Neural cell (in vitro differentiated cells): ENCODE results near the gene RIMS1. TPM values are rescaled to one million over a fixed set of nuclear protein-coding genes. Genes with fewer than 3 reads are reported as not detected.

Experiments
- H2AFZ ChIP-seq: fragments of 200-600, 300-800 bp; sonication (generic), shearing (Covaris generic); 2 replicates; pipeline ENCODE4 v1.6.0; 2014; ENCODE audit warnings: low read depth, mild to moderate bottlenecking, antibody characterized with exemption, low read length, moderate library complexity
- H3F3A ChIP-seq: fragments of 200-600 bp; shearing (Covaris generic); 2 replicates; pipeline ENCODE4 v1.6.1; 2016; ENCODE audit warnings: mild to moderate bottlenecking, moderate library complexity, mixed read lengths, antibody characterized with exemption, low read length; ENCODE audit not compliant: insufficient read depth, poor library complexity, severe bottlenecking
- H3K27ac ChIP-seq: fragments of 200-600, 300-800 bp; sonication (generic), shearing (Covaris generic); 2 replicates; pipeline ENCODE4 v1.5.1; 2014; ENCODE audit warnings: mild to moderate bottlenecking, low read length, moderate library complexity
- H3K27me3 ChIP-seq: fragments of 300-800, 200-600 bp; sonication (generic), shearing (Covaris generic); 2 replicates; pipeline ENCODE4 v1.6.0; 2014; ENCODE audit warnings: mild to moderate bottlenecking, low read depth, low read length, moderate library complexity; ENCODE audit not compliant: insufficient read depth
- H3K36me3 ChIP-seq: fragments of 300-800, 200-600 bp; sonication (generic), shearing (Covaris generic); 2 replicates; pipeline ENCODE4 v1.5.1; 2014; ENCODE audit warnings: mild to moderate bottlenecking, antibody characterized with exemption, low read length, moderate library complexity; ENCODE audit not compliant: insufficient read depth
- H3K4me2 ChIP-seq: fragments of 300-800, 200-600 bp; sonication (generic), shearing (Covaris generic); 2 replicates; pipeline ENCODE4 v1.6.0; 2014; ENCODE audit warnings: mild to moderate bottlenecking, low read length
- H3K4me3 ChIP-seq: fragments of 300-800, 200-600 bp; sonication (generic), shearing (Covaris generic); 2 replicates; pipeline ENCODE4 v1.5.1; 2014; ENCODE audit warnings: mild to moderate bottlenecking, low read length, moderate library complexity
- H3K79me2 ChIP-seq: fragments of 200-600 bp; shearing (Covaris generic); replicated peaks from 2 replicates; pipeline ENCODE4 v1.6.0; 2014; ENCODE audit warnings: mild to moderate bottlenecking, low read length, moderate library complexity; ENCODE audit not compliant: insufficient read depth
- H3K9ac ChIP-seq: fragments of 300-800, 200-600 bp; sonication (generic), shearing (Covaris generic); 2 replicates; pipeline ENCODE4 v1.6.1; 2016; ENCODE audit warnings: mild to moderate bottlenecking, low read length, mixed read lengths
- H3K9me2 ChIP-seq: fragments of 200-600 bp; shearing (Covaris generic); 2 replicates; pipeline ENCODE4 v1.6.1; 2016; ENCODE audit warnings: mild to moderate bottlenecking, low read length, mixed read lengths; ENCODE audit not compliant: insufficient read depth
- H3K9me3 ChIP-seq: fragments of 200-600, 300-800 bp; sonication (generic), shearing (Covaris generic); 2 replicates; pipeline ENCODE4 v1.6.1; 2016; ENCODE audit warnings: mild to moderate bottlenecking, mixed run types, low read length, moderate library complexity, mixed read lengths
- H4K20me1 ChIP-seq: fragments of 200-600 bp; shearing (Covaris generic); 2 replicates; pipeline ENCODE4 v1.6.1; 2016; ENCODE audit warnings: mild to moderate bottlenecking, mixed run types; ENCODE audit not compliant: insufficient read depth
- EP300 ChIP-seq: fragments of 450-650 bp; conservative IDR thresholded peaks from 2 replicates; pipeline ENCODE4 v1.6.1; 2014; ENCODE audit warnings: antibody characterized with exemption, mild to moderate bottlenecking, moderate library complexity; ENCODE audit not compliant: poor library complexity, severe bottlenecking
- EZH2 ChIP-seq: fragments of 200-600, 300-800 bp; shearing (Covaris generic), sonication (generic); IDR thresholded peaks from 2 replicates; pipeline ENCODE4 v1.6.1; 2014; ENCODE audit warnings: antibody characterized with exemption, low read length, borderline replicate concordance, mild to moderate bottlenecking; ENCODE audit not compliant: insufficient read depth, poor library complexity, severe bottlenecking
- MXI1 ChIP-seq: fragments of 450-650 bp; conservative IDR thresholded peaks from 2 replicates; pipeline ENCODE4 v1.6.1; 2014; ENCODE audit warnings: antibody characterized with exemption, mild to moderate bottlenecking; ENCODE audit not compliant: poor library complexity, severe bottlenecking
- POLR2AphosphoS5 ChIP-seq: IDR thresholded peaks from 2 replicates; pipeline ENCODE4 v1.6.1; 2012
- RAD21 ChIP-seq: fragments of 450-650 bp; conservative IDR thresholded peaks from 2 replicates; pipeline ENCODE4 v1.6.1; 2014; ENCODE audit warnings: antibody characterized with exemption, mild to moderate bottlenecking, moderate library complexity
- SMC3 ChIP-seq: fragments of 450-650 bp; conservative IDR thresholded peaks from 2 replicates; pipeline ENCODE4 v1.6.1; 2014; ENCODE audit warnings: antibody characterized with exemption, mild to moderate bottlenecking, moderate library complexity; ENCODE audit not compliant: poor library complexity
- TAF1 ChIP-seq: IDR thresholded peaks from 2 replicates; pipeline ENCODE4 v1.6.1; 2012; ENCODE audit warnings: low read depth
- polyA plus RNA-seq: library from polyadenylated mRNA; depleted of rRNA; stranded (reverse); fragments of >200 nt; gene quantifications from 2 replicates; pipeline ENCODE4 v1.2.3, GENCODE V29; 2014
- TF ChIP-seq, protein P1 (sequence below): IDR thresholded peaks from 2 replicates; pipeline ENCODE4 v1.6.1; 2012; ENCODE audit warnings: borderline replicate concordance
- TF ChIP-seq, protein P2 (sequence below): fragments of 450-650 bp; IDR thresholded peaks from 2 replicates; pipeline ENCODE4 v1.5.1; 2014; ENCODE audit warnings: antibody characterized with exemption, mild to moderate bottlenecking, moderate library complexity; ENCODE audit not compliant: poor library complexity, severe bottlenecking

Gene RIMS1
- polyA plus RNA-seq, 1 donor from 2014 or later = 17.8 TPM

DNA sequence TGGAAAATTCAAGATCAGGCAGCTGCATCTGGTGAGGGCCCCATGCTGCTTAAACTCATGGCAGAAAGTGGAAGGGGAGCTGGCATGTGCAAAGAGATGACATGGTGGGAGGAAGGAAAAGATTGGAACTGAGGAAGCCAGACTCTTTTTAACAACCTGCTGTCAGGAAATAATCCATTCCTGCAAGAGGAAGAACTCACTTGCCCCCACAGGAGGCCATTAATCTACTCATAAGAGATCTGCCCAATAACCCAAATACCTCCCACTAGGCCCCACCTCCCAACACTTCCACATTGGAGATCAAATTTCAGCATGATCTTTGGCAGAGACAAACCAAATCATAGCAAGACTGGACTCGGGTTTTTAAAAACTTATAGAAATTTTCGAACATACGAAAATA lies 535.0 kb downstream of the RIMS1 start:
- Histone ChIP-seq H2AFZ (no peak overlapping the region), H3K36me3 (no peaks in the 10 kb centered on the region), H3K9me3 (no peaks in the 10 kb centered on the region), H3K9me2 (no peaks in the 10 kb centered on the region), H4K20me1 (no peaks in the 10 kb centered on the region), H3K27ac (no peak overlapping the region), H3K79me2 (no peaks in the 10 kb centered on the region), H3F3A (no peaks in the 10 kb centered on the region), H3K4me3 (no peak overlapping the region), H3K4me2 (no peak overlapping the region), H3K9ac (no peak overlapping the region), H3K27me3 (no peaks in the 10 kb centered on the region)
- TF ChIP-seq MXI1 (no peak), SMC3 (no peak), RAD21 (no peak), POLR2AphosphoS5 (no peak), EZH2 (no peak), TAF1 (no peak), EP300 (no peak)
- TF ChIP-seq, protein P1, sequence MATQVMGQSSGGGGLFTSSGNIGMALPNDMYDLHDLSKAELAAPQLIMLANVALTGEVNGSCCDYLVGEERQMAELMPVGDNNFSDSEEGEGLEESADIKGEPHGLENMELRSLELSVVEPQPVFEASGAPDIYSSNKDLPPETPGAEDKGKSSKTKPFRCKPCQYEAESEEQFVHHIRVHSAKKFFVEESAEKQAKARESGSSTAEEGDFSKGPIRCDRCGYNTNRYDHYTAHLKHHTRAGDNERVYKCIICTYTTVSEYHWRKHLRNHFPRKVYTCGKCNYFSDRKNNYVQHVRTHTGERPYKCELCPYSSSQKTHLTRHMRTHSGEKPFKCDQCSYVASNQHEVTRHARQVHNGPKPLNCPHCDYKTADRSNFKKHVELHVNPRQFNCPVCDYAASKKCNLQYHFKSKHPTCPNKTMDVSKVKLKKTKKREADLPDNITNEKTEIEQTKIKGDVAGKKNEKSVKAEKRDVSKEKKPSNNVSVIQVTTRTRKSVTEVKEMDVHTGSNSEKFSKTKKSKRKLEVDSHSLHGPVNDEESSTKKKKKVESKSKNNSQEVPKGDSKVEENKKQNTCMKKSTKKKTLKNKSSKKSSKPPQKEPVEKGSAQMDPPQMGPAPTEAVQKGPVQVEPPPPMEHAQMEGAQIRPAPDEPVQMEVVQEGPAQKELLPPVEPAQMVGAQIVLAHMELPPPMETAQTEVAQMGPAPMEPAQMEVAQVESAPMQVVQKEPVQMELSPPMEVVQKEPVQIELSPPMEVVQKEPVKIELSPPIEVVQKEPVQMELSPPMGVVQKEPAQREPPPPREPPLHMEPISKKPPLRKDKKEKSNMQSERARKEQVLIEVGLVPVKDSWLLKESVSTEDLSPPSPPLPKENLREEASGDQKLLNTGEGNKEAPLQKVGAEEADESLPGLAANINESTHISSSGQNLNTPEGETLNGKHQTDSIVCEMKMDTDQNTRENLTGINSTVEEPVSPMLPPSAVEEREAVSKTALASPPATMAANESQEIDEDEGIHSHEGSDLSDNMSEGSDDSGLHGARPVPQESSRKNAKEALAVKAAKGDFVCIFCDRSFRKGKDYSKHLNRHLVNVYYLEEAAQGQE = no peak
- TF ChIP-seq, protein P2, sequence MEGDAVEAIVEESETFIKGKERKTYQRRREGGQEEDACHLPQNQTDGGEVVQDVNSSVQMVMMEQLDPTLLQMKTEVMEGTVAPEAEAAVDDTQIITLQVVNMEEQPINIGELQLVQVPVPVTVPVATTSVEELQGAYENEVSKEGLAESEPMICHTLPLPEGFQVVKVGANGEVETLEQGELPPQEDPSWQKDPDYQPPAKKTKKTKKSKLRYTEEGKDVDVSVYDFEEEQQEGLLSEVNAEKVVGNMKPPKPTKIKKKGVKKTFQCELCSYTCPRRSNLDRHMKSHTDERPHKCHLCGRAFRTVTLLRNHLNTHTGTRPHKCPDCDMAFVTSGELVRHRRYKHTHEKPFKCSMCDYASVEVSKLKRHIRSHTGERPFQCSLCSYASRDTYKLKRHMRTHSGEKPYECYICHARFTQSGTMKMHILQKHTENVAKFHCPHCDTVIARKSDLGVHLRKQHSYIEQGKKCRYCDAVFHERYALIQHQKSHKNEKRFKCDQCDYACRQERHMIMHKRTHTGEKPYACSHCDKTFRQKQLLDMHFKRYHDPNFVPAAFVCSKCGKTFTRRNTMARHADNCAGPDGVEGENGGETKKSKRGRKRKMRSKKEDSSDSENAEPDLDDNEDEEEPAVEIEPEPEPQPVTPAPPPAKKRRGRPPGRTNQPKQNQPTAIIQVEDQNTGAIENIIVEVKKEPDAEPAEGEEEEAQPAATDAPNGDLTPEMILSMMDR = no peak

DNA sequence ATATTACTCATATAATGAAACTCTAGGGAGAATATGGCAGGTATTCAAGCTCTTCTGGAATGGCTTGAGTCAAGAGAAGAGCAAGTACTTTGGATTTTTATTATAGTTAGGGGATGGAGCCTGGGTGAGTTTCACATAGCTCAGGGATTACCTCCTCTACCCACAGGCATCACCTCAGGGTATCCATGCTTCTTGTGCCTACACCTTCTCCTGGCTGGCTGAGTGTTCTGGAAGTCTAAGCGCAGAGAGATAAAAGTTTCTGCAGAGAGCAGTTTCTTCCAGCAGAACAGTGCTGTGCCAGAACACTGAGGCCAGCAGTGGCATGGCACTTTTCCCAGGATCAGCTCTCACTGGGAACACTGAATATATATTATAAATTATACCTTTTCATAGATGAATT lies 535.8 kb downstream of the RIMS1 start:
- H3K4me2 ChIP-seq = no peak overlapping the region
- H3K27me3 ChIP-seq = no peaks in the 10 kb centered on the region
- H3K27ac ChIP-seq = no peak overlapping the region
- no peaks in the 10 kb centered on the region for H3K9me2 ChIP-seq
- no peaks in the 10 kb centered on the region for H3K79me2 ChIP-seq
- H4K20me1 ChIP-seq = no peaks in the 10 kb centered on the region
- H3K9me3 ChIP-seq = no peaks in the 10 kb centered on the region
- no peak overlapping the region for H2AFZ ChIP-seq
- TF ChIP-seq, protein P2 = no peak
- H3K36me3 ChIP-seq = no peaks in the 10 kb centered on the region
- no peaks in the 10 kb centered on the region for H3F3A ChIP-seq
- H3K4me3 ChIP-seq = no peak overlapping the region
- no peak overlapping the region for H3K9ac ChIP-seq
